ENCODE measurements around the gene AKT2. TPM values are rescaled to one million over a fixed set of nuclear protein-coding genes. Genes with fewer than 3 reads are reported as not detected.
A peak's percentile ranks its signal among the peaks of the same experiment; 100 is the strongest.

AKT2 gene
- total and polyA plus RNA-seq, 2 of the 8 experiments (the other 6 are each of a cell fraction or from before 2014, with no cell fraction given), result 151 to 183 TPM

- no peak for TF ChIP-seq JUN (IDR thresholded peaks at IDR 0.05; ENCODE audit: low read depth, low read length)
- no peak; a peak in 1 of 3 replicates for TF ChIP-seq POLR2A (IDR thresholded peaks at IDR 0.05; ENCODE audit: control extremely low read depth in 1 of 2, low read depth in 2 of 2, low read length in 2 of 2)
- no peak for TF ChIP-seq SUZ12 (IDR thresholded peaks at IDR 0.05; ENCODE audit: low read length)
- TF ChIP-seq TAF1 (IDR thresholded peaks at IDR 0.05; ENCODE audit: low read depth, low read length), result peak; percentile 51
- TF ChIP-seq CBX5 (IDR thresholded peaks at IDR 0.05; ENCODE audit: low read depth, low read length), result no peak
- no peak for TF ChIP-seq TCF12 (IDR thresholded peaks at IDR 0.05; ENCODE audit: low read depth, low read length)
- TF ChIP-seq RNF2 (IDR thresholded peaks at IDR 0.05; ENCODE audit: borderline replicate concordance, low read depth, low read length, missing control alignments, poor library complexity, severe bottlenecking), result no peak
- no peak for TF ChIP-seq KDM4A (IDR thresholded peaks at IDR 0.05; ENCODE audit: low read depth, low read length, severe bottlenecking)
- no peak for TF ChIP-seq BACH1 (IDR thresholded peaks at IDR 0.05; ENCODE audit: low read length)
- TF ChIP-seq GABPA (IDR thresholded peaks at IDR 0.05; ENCODE audit: borderline replicate concordance, insufficient read depth, low read length), result peak; percentile 58; the same call in 1 of the 2 replicates
- no peak for TF ChIP-seq USF2 (IDR thresholded peaks at IDR 0.05; ENCODE audit: low read length)
- no peak for TF ChIP-seq FOSL1 (IDR thresholded peaks at IDR 0.05; ENCODE audit: insufficient read depth, low read depth, low read length)
- TF ChIP-seq YY1 (IDR thresholded peaks at IDR 0.05; ENCODE audit: low read depth, low read length), result no peak
- no peak for TF ChIP-seq TAF7 (optimal IDR thresholded peaks at IDR 0.05; ENCODE audit: borderline replicate concordance, low read depth, low read length)
- no peak; the same call in none of the 2 replicates for TF ChIP-seq POLR2AphosphoS5 (IDR thresholded peaks at IDR 0.05; ENCODE audit: low read depth, low read length)
- no peak for TF ChIP-seq JUND (IDR thresholded peaks at IDR 0.05; ENCODE audit: low read length)
- TF ChIP-seq BCL11A (IDR thresholded peaks at IDR 0.05; ENCODE audit: low read depth in 2 of 2, low read length in 2 of 2), result no peak
- TF ChIP-seq GTF2F1 (IDR thresholded peaks at IDR 0.05; ENCODE audit: borderline replicate concordance, low read depth, low read length), result no peak
- no peak for TF ChIP-seq CTCF (IDR thresholded peaks at IDR 0.05; ENCODE audit: control extremely low read depth in 1 of 3, insufficient read depth in 1 of 3, low read depth in 1 of 3, low read length in 3 of 3)
- TF ChIP-seq RAD21 (IDR thresholded peaks at IDR 0.05 in 1 of 2, conservative IDR thresholded peaks at IDR 0.05 in 1 of 2; ENCODE audit: low read depth in 2 of 2, low read length in 2 of 2), result no peak
These were observed 449 bp upstream of the AKT2 start (continued) for GRCh38 chr19:40285353-40286234.

All from H1 (cell line).